Small intestine (tissue), 7 donors: ENCODE measurements around the gene PRKCE. TPM values are rescaled to one million over a fixed set of nuclear protein-coding genes. Genes with fewer than 3 reads are reported as not detected.
A peak's percentile ranks its signal among the peaks of the same experiment; 100 is the strongest.

ENCODE experiments used
- DNase-seq, 2 donors: peaks; one replicate each; pipeline versions ENCODE4 v3.0.0 to v3.0.0-alpha.2; 2013
- FAIRE-seq: peaks from 2 replicates; lab custom pipeline; 2012; peaks lifted over from hg19 to GRCh38; lab: Jason Lieb, UNC
- H3K27ac ChIP-seq, 3 donors: one replicate each; pipeline ENCODE4 v1.5.1; 2013; ENCODE audit warnings: low read length in 2 of 3, mild to moderate bottlenecking in 2 of 3, control low read depth in 1 of 3, inconsistent platforms in 1 of 3, low read depth in 1 of 3, moderate library complexity in 1 of 3
- H3K27me3 ChIP-seq, 3 donors: one replicate each; pipeline ENCODE4 v1.6.1; 2013; ENCODE audit warnings: low read length in 3 of 3, inconsistent platforms in 1 of 3; ENCODE audit not compliant: control insufficient read depth in 3 of 3, insufficient read depth in 3 of 3
- H3K36me3 ChIP-seq, 3 donors: one replicate each; pipeline ENCODE4 v1.6.1; 2013; ENCODE audit warnings: low read length in 3 of 3, inconsistent platforms in 1 of 3, low read depth in 1 of 3, mild to moderate bottlenecking in 1 of 3, moderate library complexity in 1 of 3; ENCODE audit not compliant: control insufficient read depth in 3 of 3, insufficient read depth in 2 of 3
- H3K4me1 ChIP-seq, 3 donors: one replicate each; pipeline ENCODE4 v1.6.1; 2013; ENCODE audit warnings: low read length in 2 of 3, inconsistent platforms in 1 of 3, low read depth in 1 of 3, mild to moderate bottlenecking in 1 of 3, moderate library complexity in 1 of 3; ENCODE audit not compliant: control insufficient read depth in 3 of 3, insufficient read depth in 2 of 3
- H3K4me3 ChIP-seq, 3 donors: one replicate each; pipeline ENCODE4 v1.5.1; 2013; ENCODE audit warnings: low read length in 3 of 3, control low read depth in 1 of 3, inconsistent platforms in 1 of 3, low read depth in 1 of 3, mild to moderate bottlenecking in 1 of 3, moderate library complexity in 1 of 3
- H3K9me3 ChIP-seq, 2 donors: one replicate each; pipeline ENCODE4 v1.6.1; 2013; ENCODE audit warnings: low read depth in 1 of 2, low read length in 1 of 2; ENCODE audit not compliant: control insufficient read depth in 2 of 2, insufficient read depth in 1 of 2
- WGBS, 3 donors: extraction: QIAGEN DNeasy Blood & Tissue Kit; methylation state at CpG; one replicate each; pipeline ENCODE4 v1.1.7; 2013; 5-methylcytosine and 5-hydroxymethylcytosine counted together
- polyA plus RNA-seq, 4 donors: library from polyadenylated mRNA; stranded (reverse) in 3 of 4; unstranded in 1 of 4; fragments of 200-250 nt in 3 of 4; fragments of 120-200 nt in 1 of 4; gene quantifications; one replicate each; pipeline versions ENCODE4 v1.2.1 to v1.2.3, GENCODE V29; 2013
- donor health status: healthy with polysubstance abuse.
- donor health status: control.
- donor health status: control.
- donor health status: Bipolar disorder and iron deficiency.
- donor health status: healthy.

The PRKCE gene
- polyA plus RNA-seq, 4 donors, result 2.2 to 7.1 (median 5.4) TPM

GRCh38 chr2:45743531-45744396 is 92.3 kb downstream of the PRKCE start:
- H3K9me3 ChIP-seq, result peaks cover 0 to 4% of the 10 kb centered on the region in 2 donors
- H3K4me1 ChIP-seq, result peaks cover 0 to 5% (median 0%) of the 10 kb centered on the region in 3 donors
- H3K36me3 ChIP-seq, result no peaks in the 10 kb centered on the region
- H3K27me3 ChIP-seq, result no peaks in the 10 kb centered on the region
- no peak for FAIRE-seq
- peak in 1 of 2 donors; percentile 17 for DNase-seq
- H3K4me3 ChIP-seq, result no peak overlapping the region
- WGBS, 3 donors, result 61 to 75% (median 71%) methylated on average over 12 of the region's 12 CpGs
- H3K27ac ChIP-seq, result peak overlapping the region in 2 of 3 donors; percentile 12 to 51

- 21 to 64% (median 34%) methylated on average over 5 of the region's 5 CpGs for WGBS, 3 donors
- H3K4me3 ChIP-seq, result no peak overlapping the region
- no peaks in the 10 kb centered on the region for H3K36me3 ChIP-seq
- peaks cover 0 to 5% (median 0%) of the 10 kb centered on the region in 3 donors for H3K4me1 ChIP-seq
- DNase-seq, result peak in 1 of 2 donors; percentile 74
- peak overlapping the region in 1 of 3 donors; percentile 57 for H3K27ac ChIP-seq
- no peak for FAIRE-seq
- peaks cover 0 to 4% of the 10 kb centered on the region in 2 donors for H3K9me3 ChIP-seq
- no peaks in the 10 kb centered on the region for H3K27me3 ChIP-seq
Observed at GRCh38 chr2:45745231-45745630, 93.8 kb downstream of the PRKCE start.

GRCh38 chr2:45746888-45747287 is 95.4 kb downstream of the PRKCE start:
- Histone ChIP-seq H3K4me3 (no peak overlapping the region), H3K27me3 (no peaks in the 10 kb centered on the region), H3K36me3 (no peaks in the 10 kb centered on the region), H3K27ac (no peak overlapping the region), H3K4me1 (peaks cover 0 to 5% (median 0%) of the 10 kb centered on the region in 3 donors), H3K9me3 (peaks cover 0 to 4% of the 10 kb centered on the region in 2 donors)
- 92 to 97% (median 97%) methylated on average over 4 of the region's 4 CpGs for WGBS, 3 donors
- DNase-seq, result no peak
- FAIRE-seq, result no peak

- H3K4me3 ChIP-seq, result no peak overlapping the region
- DNase-seq (no peak), FAIRE-seq (no peak)
- no peaks in the 10 kb centered on the region for H3K27me3 ChIP-seq
- H3K36me3 ChIP-seq, result no peaks in the 10 kb centered on the region
- peaks cover 0 to 4% of the 10 kb centered on the region in 2 donors for H3K9me3 ChIP-seq
- peaks cover 0 to 5% (median 0%) of the 10 kb centered on the region in 3 donors for H3K4me1 ChIP-seq
- no peak overlapping the region for H3K27ac ChIP-seq
Observed at GRCh38 chr2:45747363-45747762, 95.9 kb downstream of the PRKCE start.

- DNase-seq (no peak), FAIRE-seq (no peak)
- no peaks in the 10 kb centered on the region for H3K27me3 ChIP-seq
- H3K27ac ChIP-seq, result no peak overlapping the region
- whole genome bisulfite sequencing, 3 donors, result 82 to 92% (median 88%) methylated on average over 8 of the region's 8 CpGs
- H3K4me3 ChIP-seq, result no peak overlapping the region
- H3K9me3 ChIP-seq, result peaks cover 0 to 4% of the 10 kb centered on the region in 2 donors
- H3K4me1 ChIP-seq, result peaks cover 0 to 1% (median 0%) of the 10 kb centered on the region in 3 donors
- no peaks in the 10 kb centered on the region for H3K36me3 ChIP-seq
Observed at GRCh38 chr2:45748239-45748638, 96.8 kb downstream of the PRKCE start.

GRCh38 chr2:45750001-45750400 is 98.5 kb downstream of the PRKCE start:
- no peak for DNase-seq
- Histone ChIP-seq H3K27ac (no peak overlapping the region), H3K36me3 (no peaks in the 10 kb centered on the region), H3K4me1 (no peaks in the 10 kb centered on the region), H3K4me3 (no peak overlapping the region), H3K27me3 (no peaks in the 10 kb centered on the region), H3K9me3 (peaks cover 0 to 4% of the 10 kb centered on the region in 2 donors)
- FAIRE-seq, result no peak
- WGBS, 3 donors, result 81 to 92% (median 90%) methylated on average over 2 of the region's 2 CpGs

GRCh38 chr2:45750484-45750883 is 99.0 kb downstream of the PRKCE start:
- Histone ChIP-seq H3K4me1 (no peaks in the 10 kb centered on the region), H3K36me3 (no peaks in the 10 kb centered on the region), H3K27me3 (no peaks in the 10 kb centered on the region), H3K9me3 (peaks cover 0 to 4% of the 10 kb centered on the region in 2 donors), H3K4me3 (no peak overlapping the region), H3K27ac (no peak overlapping the region)
- DNase-seq (no peak), FAIRE-seq (no peak)
- WGBS, 3 donors, result 65 to 89% (median 84%) methylated on average over 1 of the region's 1 CpG

- DNase-seq (no peak), FAIRE-seq (no peak)
- no peaks in the 10 kb centered on the region for H3K9me3 ChIP-seq
- H3K27ac ChIP-seq, result no peak overlapping the region
- WGBS, 3 donors, result 92 to 98% (median 94%) methylated on average over 4 of the region's 4 CpGs
- no peaks in the 10 kb centered on the region for H3K27me3 ChIP-seq
- no peaks in the 10 kb centered on the region for H3K36me3 ChIP-seq
- no peaks in the 10 kb centered on the region for H3K4me1 ChIP-seq
- no peak overlapping the region for H3K4me3 ChIP-seq
Observed at GRCh38 chr2:45753381-45753780, 101.9 kb downstream of the PRKCE start.
